Measurements from ENCODE around the gene CNN3.

The CNN3 gene

GRCh38 chr1:94926915-94927404 lies at the start of gene CNN3:
CNN3 (minus strand) TSS chr1:94927110; CDS start chr1:94926894, 216 bp downstream.
- H3K4me3 ChIP-seq (ENCODE audit: low read depth, low read length) = no peak within 1 kb of the TSS
- no peak for DNase-seq (ENCODE audit: low read depth)
- TF ChIP-seq MAX (IDR thresholded peaks at IDR 0.05; ENCODE audit: low read depth, low read length) (no peak), CTCF (IDR thresholded peaks at IDR 0.05; ENCODE audit: low read depth, low read length) (no peak), POLR2A (IDR thresholded peaks at IDR 0.05; ENCODE audit: extremely low read depth, insufficient read length) (no peak), MYC (IDR thresholded peaks at IDR 0.05; ENCODE audit: low read depth, low read length) (no peak)

DNA sequence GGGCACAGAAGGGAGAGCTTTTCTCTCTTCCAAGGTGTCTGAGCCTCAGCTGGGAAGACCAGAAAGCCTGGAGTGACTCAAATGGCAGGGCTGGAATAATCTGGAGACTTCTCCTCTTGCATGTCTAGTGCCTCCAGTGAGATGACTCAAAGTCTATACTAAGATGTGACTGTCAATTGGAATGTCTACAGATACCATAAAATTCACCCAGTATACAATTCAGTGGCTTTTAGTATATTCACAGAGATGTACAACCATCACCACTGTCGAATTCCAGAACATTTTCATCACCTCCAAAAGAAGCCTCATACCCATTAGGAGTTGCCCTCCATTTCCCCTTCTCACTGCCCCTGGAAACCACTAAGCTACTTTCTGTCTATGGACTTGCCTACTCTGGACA lies 47.9 kb upstream of the CNN3 start:
- no peak overlapping the region for H3K4me3 ChIP-seq (ENCODE audit: low read depth, low read length)
- no peak for DNase-seq (ENCODE audit: low read depth)
- no peak for TF ChIP-seq MAX (IDR thresholded peaks at IDR 0.05; ENCODE audit: low read depth, low read length)
- TF ChIP-seq MYC (IDR thresholded peaks at IDR 0.05; ENCODE audit: low read depth, low read length) = no peak
- TF ChIP-seq CTCF (IDR thresholded peaks at IDR 0.05; ENCODE audit: low read depth, low read length) = no peak
- no peak for TF ChIP-seq POLR2A (IDR thresholded peaks at IDR 0.05; ENCODE audit: extremely low read depth, insufficient read length)

- no peak overlapping the region for H3K4me3 ChIP-seq (ENCODE audit: low read depth, low read length)
- no peak for DNase-seq (ENCODE audit: low read depth)
- TF ChIP-seq POLR2A (IDR thresholded peaks at IDR 0.05; ENCODE audit: extremely low read depth, insufficient read length) (no peak), MYC (IDR thresholded peaks at IDR 0.05; ENCODE audit: low read depth, low read length) (no peak), CTCF (IDR thresholded peaks at IDR 0.05; ENCODE audit: low read depth, low read length) (no peak), MAX (IDR thresholded peaks at IDR 0.05; ENCODE audit: low read depth, low read length) (no peak)
Measured at GRCh38 chr1:94974241-94974640, 47.3 kb upstream of the CNN3 start.

- DNase-seq (ENCODE audit: low read depth) = no peak
- TF ChIP-seq POLR2A (IDR thresholded peaks at IDR 0.05; ENCODE audit: extremely low read depth, insufficient read length) (no peak), CTCF (IDR thresholded peaks at IDR 0.05; ENCODE audit: low read depth, low read length) (no peak), MYC (IDR thresholded peaks at IDR 0.05; ENCODE audit: low read depth, low read length) (no peak), MAX (IDR thresholded peaks at IDR 0.05; ENCODE audit: low read depth, low read length) (no peak)
- no peak overlapping the region for H3K4me3 ChIP-seq (ENCODE audit: low read depth, low read length)
Measured at GRCh38 chr1:94973309-94973922, 46.5 kb upstream of the CNN3 start.

DNA sequence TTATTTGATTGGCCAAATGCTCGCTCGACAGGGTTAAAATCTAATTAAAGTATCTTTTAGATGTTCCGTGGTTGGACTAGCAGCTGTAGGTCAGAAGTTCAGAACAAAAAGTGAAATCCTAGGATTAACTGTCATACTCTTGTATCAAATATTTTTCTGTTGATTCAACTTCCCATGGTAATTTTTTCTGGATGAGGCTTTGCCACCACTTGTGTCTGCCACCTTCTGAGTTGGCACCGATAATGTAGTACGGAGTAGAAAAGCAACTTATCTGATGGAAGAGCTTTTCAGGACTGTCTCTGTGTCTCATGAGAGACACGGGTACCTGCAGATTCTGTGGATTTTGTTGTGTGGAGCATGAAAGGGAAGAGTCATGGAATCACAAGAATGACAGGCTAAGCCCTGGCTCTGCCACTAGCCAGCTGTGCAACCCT lies 44.6 kb upstream of the CNN3 start:
- no peak overlapping the region for H3K4me3 ChIP-seq (ENCODE audit: low read depth, low read length)
- no peak for DNase-seq (ENCODE audit: low read depth)
- no peak for TF ChIP-seq MAX (IDR thresholded peaks at IDR 0.05; ENCODE audit: low read depth, low read length)
- no peak for TF ChIP-seq POLR2A (IDR thresholded peaks at IDR 0.05; ENCODE audit: extremely low read depth, insufficient read length)
- TF ChIP-seq MYC (IDR thresholded peaks at IDR 0.05; ENCODE audit: low read depth, low read length) = no peak
- no peak for TF ChIP-seq CTCF (IDR thresholded peaks at IDR 0.05; ENCODE audit: low read depth, low read length)
